ENCODE measurements around the gene DCHS1.

DCHS1 gene

GRCh38 chr11:6625832-6626420, 29.7 kb downstream of the DCHS1 start:
- no peak for TF ChIP-seq CTCF (IDR thresholded peaks at IDR 0.05; ENCODE audit: borderline replicate concordance, control extremely low read depth, extremely low read depth, insufficient read depth, missing control alignments)
- no peak for DNase-seq (ENCODE audit: low spot score)
- in situ Hi-C loops (cut with MboI; ENCODE audit: low sequenced_read_pairs, unreplicated experiment) = no loop called here

- no peak for TF ChIP-seq CTCF (IDR thresholded peaks at IDR 0.05; ENCODE audit: borderline replicate concordance, control extremely low read depth, extremely low read depth, insufficient read depth, missing control alignments)
- no peak for DNase-seq (ENCODE audit: low spot score)
Measured at GRCh38 chr11:6625156-6625831, 30.3 kb downstream of the DCHS1 start.

GRCh38 chr11:6623391-6624363, 31.9 kb downstream of the DCHS1 start:
- in situ Hi-C loops (cut with MboI; ENCODE audit: low sequenced_read_pairs, unreplicated experiment) = no loop called here
- no peak for TF ChIP-seq CTCF (IDR thresholded peaks at IDR 0.05; ENCODE audit: borderline replicate concordance, control extremely low read depth, extremely low read depth, insufficient read depth, missing control alignments)
- DNase-seq (ENCODE audit: low spot score) = no peak

More at GRCh38 chr11:6625156-6625831, 30.3 kb downstream of the DCHS1 start:
- in situ Hi-C loops (cut with MboI; ENCODE audit: low sequenced_read_pairs, unreplicated experiment) = no loop called here

GRCh38 chr11:6622261-6623171, 33.1 kb downstream of the DCHS1 start:
- no peak for TF ChIP-seq CTCF (IDR thresholded peaks at IDR 0.05; ENCODE audit: borderline replicate concordance, control extremely low read depth, extremely low read depth, insufficient read depth, missing control alignments)
- in situ Hi-C loops (cut with MboI; ENCODE audit: low sequenced_read_pairs, unreplicated experiment) = no loop called here
- no peak for DNase-seq (ENCODE audit: low spot score)

- in situ Hi-C loops (cut with MboI; ENCODE audit: low sequenced_read_pairs, unreplicated experiment) = no loop called here
- TF ChIP-seq CTCF (IDR thresholded peaks at IDR 0.05; ENCODE audit: borderline replicate concordance, control extremely low read depth, extremely low read depth, insufficient read depth, missing control alignments) = no peak
- DNase-seq (ENCODE audit: low spot score) = no peak
Measured at GRCh38 chr11:6621711-6622211, 33.8 kb downstream of the DCHS1 start.
